SU-DHL-6 (cell line): ENCODE results near the gene CDH22.

Experiments
- CTCF ChIP-seq: fragments of 200-600 bp; sonication (generic); IDR thresholded peaks from one replicate; pipeline ENCODE4 v1.5.1; 2017; ENCODE audit warnings: antibody characterized with exemption, mild to moderate bottlenecking, low read length, moderate library complexity; ENCODE audit not compliant: insufficient read depth, poor library complexity, severe bottlenecking
- EZH2phosphoT487 ChIP-seq: fragments of 200-600 bp; sonication (generic), shearing (Covaris generic); conservative IDR thresholded peaks from 2 replicates; pipeline ENCODE4 v1.6.1; 2018; ENCODE audit warnings: mild to moderate bottlenecking, antibody characterized with exemption, low read length, moderate library complexity, mixed read lengths

GRCh38 chr20:46127396-46128010 lies 180.8 kb downstream of the CDH22 start:
- TF ChIP-seq CTCF (no peak), EZH2phosphoT487 (no peak)
